Caki2 (cell line): ENCODE measurements around the gene STARD6. TPM values are rescaled to one million over a fixed set of nuclear protein-coding genes. Genes with fewer than 3 reads are reported as not detected.
"Not testable (repeated sequence)": the region's sequence is repeated elsewhere in the genome, so short reads cannot be mapped to it uniquely, and the experiment has no call there.

Source experiments
- DNase-seq: peaks from one replicate; pipeline ENCODE4 v3.0.0-alpha.2; 2015; ENCODE audit warnings: low read depth
- in situ Hi-C: cut with HindIII; loops from 2 replicates; pipeline ENCODE4 v1.10.0; 2016; ENCODE audit warnings: low sequenced_read_pairs, low pct_unique_long_range_greater_than_20kb, mixed read lengths
- total RNA-seq: library from RNA; depleted of rRNA; stranded (reverse); fragments of >200 nt; shearing (Covaris generic); gene quantifications from 2 replicates; pipeline ENCODE4 v1.2.3, GENCODE V29; 2014; ENCODE audit warnings: low replicate concordance

The STARD6 gene
- total RNA-seq, 1 experiment from 2014 or later, result not detected

GRCh38 chr18:54358495-54359040 is 910 bp upstream of the STARD6 start:
- in situ Hi-C loops, result no loop called here
- no peak for DNase-seq

GRCh38 chr18:54357082-54357659 is 487 bp downstream of the STARD6 start:
- in situ Hi-C loops, result no loop called here
- no peak for DNase-seq

GRCh38 chr18:54351186-54351585 is 6.5 kb downstream of the STARD6 start:
- in situ Hi-C loops, result no loop called here
- no peak for DNase-seq

GRCh38 chr18:54338230-54338629 is 19.4 kb downstream of the STARD6 start:
- DNase-seq, result no peak
- in situ Hi-C loops, result no loop called here

- DNase-seq, result no peak
- in situ Hi-C loops, result no loop called here
Measured at GRCh38 chr18:54335638-54336173, 22.0 kb downstream of the STARD6 start.

- no peak for DNase-seq
- in situ Hi-C loops, result no loop called here
Measured at GRCh38 chr18:54330768-54331548, 26.7 kb downstream of the STARD6 start.

GRCh38 chr18:54329787-54330186 is 27.9 kb downstream of the STARD6 start:
- in situ Hi-C loops, result no loop called here
- no peak for DNase-seq

GRCh38 chr18:54327818-54328217 is 29.8 kb downstream of the STARD6 start:
- in situ Hi-C loops, result no loop called here
- DNase-seq, result no peak

GRCh38 chr18:54323970-54324369 is 33.7 kb downstream of the STARD6 start:
- in situ Hi-C loops, result no loop called here
- no peak for DNase-seq

GRCh38 chr18:54323561-54323960 is 34.1 kb downstream of the STARD6 start:
- in situ Hi-C loops, result no loop called here

GRCh38 chr18:54316071-54316820 is 41.4 kb downstream of the STARD6 start:
- in situ Hi-C loops, result no loop called here
- DNase-seq, result no peak

More at GRCh38 chr18:54323561-54323960, 34.1 kb downstream of the STARD6 start:
- no peak for DNase-seq

GRCh38 chr18:54309564-54309963 is 48.1 kb downstream of the STARD6 start:
- in situ Hi-C loops, result not testable (repeated sequence)

GRCh38 chr18:54303408-54303807 is 54.2 kb downstream of the STARD6 start:
- DNase-seq, result no peak
- in situ Hi-C loops, result no loop called here

More at GRCh38 chr18:54309564-54309963, 48.1 kb downstream of the STARD6 start:
- DNase-seq, result not testable (repeated sequence)

- DNase-seq, in situ Hi-C loops: not testable (repeated sequence)
Measured at GRCh38 chr18:54298991-54299390, 58.7 kb downstream of the STARD6 start.

GRCh38 chr18:54296062-54296461 is 61.6 kb downstream of the STARD6 start:
- DNase-seq, result no peak
- in situ Hi-C loops, result no loop called here

- DNase-seq, result no peak
- in situ Hi-C loops, result no loop called here
Measured at GRCh38 chr18:54294274-54294673, 63.4 kb downstream of the STARD6 start.

GRCh38 chr18:54284981-54285785 is 72.5 kb downstream of the STARD6 start:
- peak; percentile 49 for DNase-seq
- in situ Hi-C loops, result no loop called here

GRCh38 chr18:54284535-54284934 is 73.1 kb downstream of the STARD6 start:
- DNase-seq, result no peak
- in situ Hi-C loops, result no loop called here
